ENCODE data around the gene PHIP.

DNA sequence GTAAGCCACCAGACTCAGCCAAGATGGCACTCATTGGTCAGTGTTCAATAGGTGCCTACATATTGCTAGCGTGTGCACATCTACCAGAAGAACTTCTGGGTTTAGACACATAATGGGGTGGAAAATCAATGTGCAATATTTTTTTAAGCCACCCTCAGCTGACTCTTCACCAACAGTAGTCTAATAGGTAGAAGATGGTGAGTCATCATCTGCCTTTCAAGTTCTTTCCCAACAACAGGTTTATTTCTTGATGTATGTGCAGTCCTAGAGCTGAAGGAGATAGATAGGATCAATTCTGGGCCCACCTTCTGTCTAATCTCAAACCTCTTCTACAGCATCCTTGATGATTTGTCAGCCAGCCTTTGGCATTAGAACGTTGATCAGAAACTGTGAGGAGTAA lies 169.4 kb downstream of the PHIP start:
- TF ChIP-seq POLR2A (IDR thresholded peaks at IDR 0.05) = no peak
- TF ChIP-seq, protein P1, sequence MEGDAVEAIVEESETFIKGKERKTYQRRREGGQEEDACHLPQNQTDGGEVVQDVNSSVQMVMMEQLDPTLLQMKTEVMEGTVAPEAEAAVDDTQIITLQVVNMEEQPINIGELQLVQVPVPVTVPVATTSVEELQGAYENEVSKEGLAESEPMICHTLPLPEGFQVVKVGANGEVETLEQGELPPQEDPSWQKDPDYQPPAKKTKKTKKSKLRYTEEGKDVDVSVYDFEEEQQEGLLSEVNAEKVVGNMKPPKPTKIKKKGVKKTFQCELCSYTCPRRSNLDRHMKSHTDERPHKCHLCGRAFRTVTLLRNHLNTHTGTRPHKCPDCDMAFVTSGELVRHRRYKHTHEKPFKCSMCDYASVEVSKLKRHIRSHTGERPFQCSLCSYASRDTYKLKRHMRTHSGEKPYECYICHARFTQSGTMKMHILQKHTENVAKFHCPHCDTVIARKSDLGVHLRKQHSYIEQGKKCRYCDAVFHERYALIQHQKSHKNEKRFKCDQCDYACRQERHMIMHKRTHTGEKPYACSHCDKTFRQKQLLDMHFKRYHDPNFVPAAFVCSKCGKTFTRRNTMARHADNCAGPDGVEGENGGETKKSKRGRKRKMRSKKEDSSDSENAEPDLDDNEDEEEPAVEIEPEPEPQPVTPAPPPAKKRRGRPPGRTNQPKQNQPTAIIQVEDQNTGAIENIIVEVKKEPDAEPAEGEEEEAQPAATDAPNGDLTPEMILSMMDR (IDR thresholded peaks at IDR 0.05) = no peak

Measured in body of pancreas (tissue), 4 donors.